ENCODE measurements around the gene KRT78.

The KRT78 gene

GRCh38 chr12:52837781-52838608, 10.8 kb downstream of the KRT78 start:
- DNase-seq, result no peak

- DNase-seq, result no peak
Measured at GRCh38 chr12:52837413-52837741, 11.4 kb downstream of the KRT78 start.

- no peak for DNase-seq
Measured at GRCh38 chr12:52836491-52837412, 12.0 kb downstream of the KRT78 start.

GRCh38 chr12:52836042-52836466, 12.7 kb downstream of the KRT78 start:
- DNase-seq, result peak; percentile 11 to 19

GRCh38 chr12:52835271-52836041, 13.3 kb downstream of the KRT78 start:
- DNase-seq, result no peak

GRCh38 chr12:52834727-52835001, 14.1 kb downstream of the KRT78 start:
- no peak for DNase-seq

GRCh38 chr12:52833922-52834726, 14.7 kb downstream of the KRT78 start, which contains the start of gene KRT79:
KRT79 (minus strand) TSS chr12:52834311; CDS start chr12:52834260, 51 bp downstream.
- no peak for DNase-seq

GRCh38 chr12:52832985-52833905, 15.5 kb downstream of the KRT78 start:
- DNase-seq, result no peak

- DNase-seq, result no peak
Measured at GRCh38 chr12:52832451-52832850, 16.3 kb downstream of the KRT78 start.

GRCh38 chr12:52831251-52831650, 17.5 kb downstream of the KRT78 start:
- no peak for DNase-seq

- no peak for DNase-seq
Measured at GRCh38 chr12:52829986-52830770, 18.6 kb downstream of the KRT78 start.

- no peak for DNase-seq
Measured at GRCh38 chr12:52828591-52829021, 20.2 kb downstream of the KRT78 start.

- DNase-seq, result no peak
Measured at GRCh38 chr12:52828156-52828555, 20.6 kb downstream of the KRT78 start.

GRCh38 chr12:52827499-52828090, 21.2 kb downstream of the KRT78 start:
- DNase-seq, result no peak

- no peak for DNase-seq
Measured at GRCh38 chr12:52826611-52827498, 21.9 kb downstream of the KRT78 start.

GRCh38 chr12:52825961-52826360, 22.8 kb downstream of the KRT78 start:
- no peak for DNase-seq

GRCh38 chr12:52824741-52825410, 23.9 kb downstream of the KRT78 start:
- no peak for DNase-seq

GRCh38 chr12:52823761-52824450, 24.9 kb downstream of the KRT78 start:
- no peak for DNase-seq
